Inferior parietal cortex (tissue), 1 donor: ENCODE measurements around the gene ARNT2.
A peak's percentile ranks its signal among the peaks of the same experiment; 100 is the strongest.

Experiments
- DNase-seq: peaks from one replicate; pipeline ENCODE4 v3.0.0-alpha.2; 2016; ENCODE audit errors: extremely low spot score

Gene ARNT2

GRCh38 chr15:80411788-80412288 is 7.7 kb downstream of the ARNT2 start:
- no peak for DNase-seq

DNA sequence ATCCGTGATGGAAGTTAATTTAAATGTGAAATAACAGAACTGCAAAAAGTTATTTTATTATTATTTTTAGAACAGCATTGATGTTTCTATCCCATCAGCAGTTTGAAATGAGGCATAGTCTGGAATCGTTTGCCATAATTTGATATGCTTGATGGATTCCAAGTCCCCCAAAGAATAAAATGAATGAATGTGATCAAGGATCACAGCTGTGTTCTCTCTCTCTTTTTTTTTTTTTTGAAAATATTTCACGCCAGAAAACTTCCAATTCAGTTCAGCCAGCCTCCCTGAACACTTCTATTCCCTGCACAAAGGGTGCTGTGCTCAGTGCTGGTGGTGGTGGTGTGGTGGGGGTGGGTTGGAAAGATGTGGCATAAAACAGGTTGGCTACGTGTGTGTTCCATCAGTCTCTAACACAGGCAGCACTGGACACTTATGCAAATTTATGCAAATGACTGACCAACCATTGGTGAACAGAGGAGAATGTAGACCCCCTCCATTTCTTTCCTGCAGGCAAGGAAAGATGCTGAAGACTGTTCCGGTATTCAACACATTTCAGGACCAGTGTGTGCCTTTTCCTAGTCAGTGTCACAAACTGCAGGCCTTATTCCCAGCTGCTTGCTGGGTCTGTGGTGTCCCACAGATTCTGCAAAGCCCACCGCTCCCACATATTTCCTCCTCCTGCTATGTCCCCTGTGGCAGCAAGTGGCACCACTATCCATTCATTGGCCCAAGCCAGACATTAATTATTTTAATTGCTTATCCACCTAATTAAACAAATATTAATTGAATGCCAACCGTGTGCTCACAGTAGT is 10.6 kb downstream of the ARNT2 start:
- no peak for DNase-seq

DNA sequence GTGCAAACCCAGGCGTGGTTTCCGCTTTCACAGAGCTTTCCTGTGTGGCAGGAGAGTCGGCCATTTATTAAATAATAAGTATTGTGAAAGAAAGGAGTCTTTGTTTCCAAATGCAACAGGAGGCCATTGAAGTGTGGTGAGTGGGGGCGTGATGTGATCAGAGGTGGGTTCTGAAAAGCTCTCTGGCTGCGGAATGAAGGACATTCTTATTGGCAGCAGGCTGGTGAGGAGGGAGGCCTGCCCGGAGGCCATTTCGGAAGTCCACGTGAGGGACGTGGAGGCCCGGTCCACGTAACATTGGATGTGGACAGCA is 11.1 kb downstream of the ARNT2 start:
- no peak for DNase-seq

- DNase-seq = no peak
Observed at GRCh38 chr15:80416702-80417101, 12.5 kb downstream of the ARNT2 start.

DNA sequence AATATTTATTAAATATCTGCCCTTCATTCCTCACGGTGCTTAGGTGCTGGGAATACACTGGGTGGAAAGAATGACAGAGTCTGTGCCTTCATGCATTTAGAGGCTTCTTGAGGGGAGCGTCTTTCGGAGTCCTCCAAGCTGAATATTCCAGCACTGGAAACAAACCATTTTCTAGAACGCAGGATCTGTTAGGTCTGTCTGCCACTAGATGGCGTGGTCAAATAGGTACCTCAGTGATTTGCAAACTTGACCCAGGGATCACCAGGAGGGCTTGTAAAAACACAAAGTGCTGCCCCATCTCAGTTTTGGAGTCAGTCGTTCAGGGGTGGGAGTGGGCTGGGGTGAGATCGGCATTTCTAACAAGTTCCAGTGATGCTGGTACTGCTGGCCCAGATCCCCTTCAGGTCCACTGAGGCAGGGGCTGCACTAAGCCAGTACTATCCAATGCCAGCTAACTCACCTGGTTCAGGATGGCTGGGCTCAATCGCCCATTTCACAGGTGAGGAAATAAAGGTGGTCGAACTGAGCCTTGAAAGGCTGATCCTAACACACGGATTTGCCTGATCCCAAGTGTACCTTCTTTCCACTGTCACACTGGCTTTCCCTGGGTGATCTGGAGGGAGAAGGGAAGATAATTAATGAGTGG is 14.8 kb downstream of the ARNT2 start:
- DNase-seq = peak; percentile 56

GRCh38 chr15:80419546-80419945 is 15.4 kb downstream of the ARNT2 start:
- no peak for DNase-seq

- DNase-seq = no peak
Observed at GRCh38 chr15:80420658-80421057, 16.5 kb downstream of the ARNT2 start.

GRCh38 chr15:80423215-80423614 is 19.0 kb downstream of the ARNT2 start:
- DNase-seq = no peak

DNA sequence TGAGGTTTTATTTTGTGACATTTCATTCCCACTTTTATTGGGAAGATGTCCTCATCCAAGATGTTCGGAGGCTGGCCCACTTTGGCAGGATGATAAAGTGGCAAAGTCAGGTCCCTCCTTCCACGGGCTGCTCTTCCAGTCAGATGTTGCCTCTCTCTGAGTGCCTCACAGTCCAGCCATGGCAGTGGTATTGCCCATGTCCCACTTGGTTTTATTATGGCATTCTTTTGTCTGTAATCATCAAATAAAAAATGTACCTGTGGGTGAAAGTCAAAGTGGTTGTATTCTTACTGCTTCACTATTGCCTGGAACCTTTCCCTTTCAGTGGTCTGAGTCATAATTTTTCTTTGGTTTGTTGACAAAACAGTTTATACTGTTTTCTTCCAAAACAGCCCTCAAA is 20.2 kb downstream of the ARNT2 start:
- DNase-seq = no peak

DNA sequence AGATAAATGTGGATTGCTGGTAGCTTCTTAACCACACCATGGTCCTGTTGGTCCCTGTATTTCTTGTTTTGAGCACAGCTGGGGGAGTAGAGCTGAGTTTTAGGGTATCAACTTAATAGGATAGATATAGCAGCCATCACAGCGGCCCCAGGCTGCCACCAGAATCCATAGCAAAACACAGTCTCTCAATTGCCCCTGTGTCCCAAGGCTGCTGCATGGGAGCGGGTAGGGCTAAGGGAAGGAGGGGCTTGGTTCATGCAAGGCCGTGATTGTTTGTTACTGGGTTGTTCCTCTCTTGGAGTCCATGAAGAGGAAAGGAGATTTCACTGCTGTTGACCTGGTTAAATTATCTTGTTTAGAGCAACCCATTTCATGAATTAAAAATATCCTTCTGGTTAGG is 22.1 kb downstream of the ARNT2 start:
- DNase-seq = no peak

DNA sequence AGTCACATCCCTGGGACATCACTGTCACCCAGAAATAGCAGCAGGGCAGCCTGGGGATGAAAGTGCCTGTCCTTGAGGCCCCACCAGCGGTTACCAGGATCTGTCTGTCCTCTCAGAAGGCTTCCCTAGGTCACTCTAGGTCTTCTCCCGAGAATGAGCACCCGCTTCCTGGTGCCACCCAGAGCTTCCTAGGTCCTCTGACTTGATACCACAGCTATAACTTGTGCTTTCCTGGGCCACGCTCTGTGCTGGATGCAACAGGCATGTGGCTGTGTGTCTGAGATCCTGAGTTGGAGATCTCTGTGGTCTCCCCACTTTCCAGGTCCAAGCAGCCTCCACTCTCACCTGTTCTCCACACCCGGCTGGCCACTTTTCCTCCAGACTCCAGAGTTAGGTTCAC is 25.8 kb downstream of the ARNT2 start:
- DNase-seq = no peak

DNA sequence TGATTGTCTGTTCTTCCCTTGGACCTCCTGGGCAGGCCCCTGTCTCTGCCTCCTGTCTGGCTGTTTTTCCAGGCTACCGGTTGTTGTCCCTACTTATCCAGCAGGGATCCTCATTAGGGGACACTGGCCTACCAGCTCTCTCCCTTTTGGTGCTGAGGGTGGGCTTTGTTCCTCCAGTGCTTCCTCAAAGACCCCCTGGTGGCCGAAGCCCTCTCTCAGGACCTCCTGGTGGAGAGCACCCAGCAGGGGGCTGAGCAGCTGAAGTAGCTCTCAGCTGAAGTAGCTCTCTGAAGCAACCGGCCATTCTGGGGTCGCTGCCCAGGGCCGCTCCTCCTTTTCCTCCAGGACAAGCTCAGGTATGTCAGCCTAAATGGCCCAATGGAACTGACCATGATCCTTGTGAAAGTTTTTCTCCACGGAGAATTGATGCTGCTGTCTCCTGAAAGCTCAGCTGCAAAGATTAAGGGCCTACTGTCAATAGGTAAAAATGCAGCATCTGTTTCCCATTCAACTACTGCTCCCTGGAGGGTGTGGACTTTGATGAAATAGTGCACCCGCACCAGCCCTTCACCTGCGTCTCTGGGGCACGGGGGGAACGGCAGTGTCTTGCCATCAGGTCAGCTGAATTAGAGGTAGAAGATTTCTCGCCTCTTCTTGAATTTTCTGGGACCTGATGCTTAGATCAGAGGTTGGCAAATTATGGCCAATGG is 27.6 kb downstream of the ARNT2 start:
- no peak for DNase-seq

DNA sequence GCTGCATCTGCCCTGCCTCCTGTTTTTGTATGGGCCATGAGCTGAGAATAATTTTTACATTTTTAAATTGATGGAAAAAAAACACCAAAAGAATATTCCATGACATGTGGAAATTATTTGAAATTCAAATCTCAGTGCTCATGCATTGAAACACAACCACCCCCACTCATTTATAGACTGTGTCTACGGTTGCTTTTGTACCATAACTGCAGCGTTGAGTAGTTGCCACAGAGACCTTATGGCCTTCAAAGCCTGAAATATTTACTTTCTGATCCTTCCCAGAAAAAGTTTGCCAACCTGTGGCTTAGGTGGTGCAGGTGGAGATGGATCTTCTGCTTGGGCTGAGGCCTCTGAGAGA is 28.1 kb downstream of the ARNT2 start:
- no peak for DNase-seq

DNA sequence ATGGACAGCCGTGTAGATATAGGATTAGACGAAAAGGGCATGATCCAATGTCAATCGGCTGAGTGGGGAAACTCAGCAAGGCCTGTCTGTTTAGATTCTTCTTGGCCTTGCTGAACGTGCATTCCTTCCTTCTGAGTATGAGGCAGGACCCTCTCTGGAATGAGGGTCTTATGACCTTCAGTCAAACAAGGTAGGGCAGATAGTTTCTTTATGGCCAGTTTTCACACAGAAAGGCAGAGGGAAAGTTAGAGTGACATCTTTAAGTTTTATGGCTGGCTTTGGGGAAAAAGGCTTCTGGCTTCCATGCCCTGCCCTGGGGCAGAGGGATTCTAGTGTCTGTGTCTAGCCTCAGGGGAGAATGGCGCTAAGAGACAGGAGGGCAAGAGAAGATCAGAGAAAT is 29.7 kb downstream of the ARNT2 start:
- DNase-seq = no peak

- no peak for DNase-seq
Observed at GRCh38 chr15:80434926-80435720, 30.9 kb downstream of the ARNT2 start.

DNA sequence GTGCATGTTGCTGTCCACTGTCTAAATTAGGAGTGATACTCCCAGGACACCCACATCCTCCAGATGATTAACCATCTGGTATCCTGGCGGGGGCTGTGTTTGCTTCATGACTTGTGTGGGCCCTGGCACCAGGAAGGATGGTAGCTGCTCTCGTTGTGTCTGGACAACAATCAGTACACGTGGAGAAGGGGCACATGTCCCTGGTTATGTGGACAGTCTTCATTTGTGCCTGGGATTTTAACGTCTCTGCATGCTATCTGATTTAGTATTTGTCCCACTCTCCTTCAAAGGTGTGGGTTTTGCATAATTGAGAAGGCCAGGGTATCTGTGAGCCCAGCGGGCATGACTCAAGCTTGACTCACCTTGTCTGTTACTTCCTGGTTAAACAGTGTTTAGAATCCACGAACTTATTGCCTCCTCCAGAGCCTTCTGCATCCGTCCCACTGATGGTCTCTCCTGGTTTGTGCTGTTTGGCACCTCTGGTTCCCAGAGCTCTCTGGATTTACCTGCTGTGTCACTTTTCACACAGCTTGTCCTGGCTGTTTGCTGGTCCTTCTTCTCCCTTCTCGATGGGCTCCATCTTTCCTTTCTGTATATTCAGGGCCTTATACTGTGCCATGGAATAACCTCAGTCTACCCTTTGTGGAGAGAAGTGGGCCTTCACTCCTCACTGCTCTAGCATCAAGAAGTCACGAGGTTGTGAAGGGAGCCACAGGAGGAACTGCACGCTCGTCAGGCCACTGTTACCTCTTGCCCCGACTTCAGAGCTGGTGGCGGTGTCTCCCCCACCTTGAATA is 32.5 kb downstream of the ARNT2 start:
- no peak for DNase-seq

GRCh38 chr15:80437334-80437891 is 33.2 kb downstream of the ARNT2 start:
- DNase-seq = no peak

DNA sequence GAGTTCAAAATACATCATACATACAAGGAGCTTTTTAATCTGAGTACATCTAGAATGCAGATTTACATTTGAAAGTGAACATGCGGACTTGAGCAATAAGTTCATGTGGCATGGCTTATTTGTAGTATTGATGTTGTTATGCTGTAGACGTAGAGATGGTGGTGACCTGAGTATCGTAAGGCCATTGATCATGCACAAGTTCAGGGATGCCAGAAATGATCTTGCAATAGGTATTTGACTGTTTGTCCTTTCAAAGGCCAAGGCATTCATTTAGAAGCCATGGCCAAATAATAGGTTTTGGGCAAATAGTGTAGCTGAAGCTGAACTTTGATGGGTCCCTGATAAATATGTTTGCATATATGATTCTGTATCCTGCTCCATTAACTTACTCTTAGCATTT is 35.0 kb downstream of the ARNT2 start:
- DNase-seq = no peak

DNA sequence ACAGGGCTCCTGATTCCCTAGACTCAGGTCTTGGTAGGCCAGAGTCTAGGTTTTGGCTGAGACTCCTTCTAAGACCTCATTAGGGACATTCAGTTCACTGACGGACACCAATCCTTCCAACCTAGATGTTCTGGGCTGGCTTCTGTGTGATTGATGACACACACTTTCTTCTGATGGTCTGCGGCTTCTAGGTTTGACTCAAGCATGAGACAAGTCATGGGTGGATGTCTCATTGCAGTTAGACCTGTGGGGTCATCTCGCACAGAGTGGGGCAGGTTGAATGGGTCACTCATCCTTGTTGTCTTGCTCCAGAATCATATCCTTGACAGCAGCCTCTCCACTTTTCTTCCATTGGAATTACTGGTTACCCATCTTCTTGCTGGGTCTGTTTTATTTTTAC is 35.8 kb downstream of the ARNT2 start:
- DNase-seq = no peak

DNA sequence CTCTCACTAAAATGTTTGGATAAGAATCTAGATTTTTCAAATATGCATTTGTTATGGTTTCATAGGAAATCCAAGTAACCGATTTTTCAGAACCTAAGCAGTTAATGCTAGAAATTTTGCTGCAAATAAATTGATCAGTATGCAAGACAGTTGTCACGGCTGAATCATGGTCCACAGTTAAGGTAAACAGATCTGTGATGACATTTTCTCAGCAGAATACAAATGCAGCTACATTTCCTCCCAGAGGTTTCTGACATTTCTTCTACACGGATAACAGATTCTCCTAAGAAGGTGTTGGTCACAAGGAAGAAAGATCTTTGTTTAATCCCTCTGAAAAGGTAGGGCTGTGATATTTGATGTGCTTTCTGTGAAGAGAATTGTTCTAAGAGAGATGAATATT is 36.9 kb downstream of the ARNT2 start:
- no peak for DNase-seq

DNA sequence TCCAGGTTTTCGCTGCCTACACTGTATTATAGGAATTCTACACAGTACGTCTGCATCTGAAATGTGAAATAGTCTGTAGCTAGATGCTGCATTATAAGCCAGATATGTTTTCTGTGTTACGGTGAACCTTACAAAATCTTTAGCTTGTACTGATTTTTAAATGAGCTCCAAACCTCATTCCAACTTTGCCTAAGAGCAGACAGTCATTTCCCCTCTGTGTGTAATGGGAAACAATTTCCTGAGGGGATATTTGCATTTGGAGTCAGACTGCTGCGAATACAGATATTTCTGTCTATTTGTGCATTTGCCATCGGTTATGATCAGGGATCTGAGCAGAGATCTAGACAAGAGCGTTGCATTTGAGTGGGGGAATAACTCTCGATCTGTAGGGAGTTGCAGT is 37.5 kb downstream of the ARNT2 start:
- DNase-seq = no peak
